DND-41 (cell line): ENCODE data around the gene BMERB1.

Experiments used
- ATAC-seq: fragments of 200-7000 bp; cut with Tn5 transposase; 3 replicates; pipeline ENCODE4 v1.9.1; 2021; ENCODE audit warnings: low read depth; ENCODE audit not compliant: insufficient read depth
- DNase-seq: peaks from one replicate; pipeline ENCODE4 v3.0.0-alpha.2; 2020
- H2AFZ ChIP-seq: 2 replicates; pipeline ENCODE4 v1.6.0; 2012; ENCODE audit warnings: low read depth, low read length
- H3K27ac ChIP-seq: 2 replicates; pipeline ENCODE4 v1.5.1; 2012; ENCODE audit warnings: low read length, inconsistent platforms
- H3K27me3 ChIP-seq: fragments of 200-600 bp; sonication (generic); 2 replicates; pipeline ENCODE4 v1.6.0; 2012; ENCODE audit warnings: low read length, mild to moderate bottlenecking, inconsistent platforms; ENCODE audit not compliant: insufficient read depth, poor library complexity
- H3K36me3 ChIP-seq: 2 replicates; pipeline ENCODE4 v1.5.1; 2012; ENCODE audit warnings: low read length, inconsistent platforms; ENCODE audit not compliant: insufficient read depth
- H3K4me1 ChIP-seq: 2 replicates; pipeline ENCODE4 v1.5.1; 2012; ENCODE audit warnings: mild to moderate bottlenecking, low read length; ENCODE audit not compliant: insufficient read depth
- H3K4me2 ChIP-seq: 2 replicates; pipeline ENCODE4 v1.6.0; 2012; ENCODE audit warnings: mild to moderate bottlenecking, moderate library complexity, low read length, inconsistent platforms; ENCODE audit not compliant: insufficient read depth
- H3K4me3 ChIP-seq, 2 experiments: fragments of 200-600 bp in 1 of 2; shearing (Covaris generic) in 1 of 2; 2 replicates each; pipeline ENCODE4 v1.5.1; 2012 to 2016; ENCODE audit warnings: inconsistent platforms in 2 of 2, low read length in 2 of 2, mild to moderate bottlenecking in 2 of 2, low read depth in 1 of 2, moderate library complexity in 1 of 2
- H3K79me2 ChIP-seq: 2 replicates; pipeline ENCODE4 v1.6.0; 2012; ENCODE audit warnings: low read length, inconsistent platforms; ENCODE audit not compliant: insufficient read depth
- H3K9ac ChIP-seq: 2 replicates; pipeline ENCODE4 v1.6.0; 2012; ENCODE audit warnings: low read depth, mild to moderate bottlenecking, inconsistent platforms, low read length, moderate library complexity
- H3K9me3 ChIP-seq: 2 replicates; pipeline ENCODE4 v1.5.1; 2012; ENCODE audit warnings: low read length, moderate library complexity, mild to moderate bottlenecking, inconsistent platforms; ENCODE audit not compliant: insufficient read depth, severe bottlenecking
- H4K20me1 ChIP-seq: 2 replicates; pipeline ENCODE4 v1.6.0; 2012; ENCODE audit warnings: low read length; ENCODE audit not compliant: insufficient read depth
- EZH2 ChIP-seq: IDR thresholded peaks from 3 replicates; pipeline ENCODE4 v1.6.1; 2012; ENCODE audit warnings: borderline replicate concordance, low read depth, mild to moderate bottlenecking, moderate library complexity, low read length, inconsistent platforms; ENCODE audit not compliant: severe bottlenecking
- TF ChIP-seq, protein P1 (sequence below): IDR thresholded peaks from 2 replicates; pipeline ENCODE4 v1.5.1; 2012; ENCODE audit warnings: borderline replicate concordance, low read length, moderate library complexity, mild to moderate bottlenecking; ENCODE audit not compliant: poor library complexity, severe bottlenecking; ENCODE audit errors: extremely low read depth

BMERB1 gene

DNA sequence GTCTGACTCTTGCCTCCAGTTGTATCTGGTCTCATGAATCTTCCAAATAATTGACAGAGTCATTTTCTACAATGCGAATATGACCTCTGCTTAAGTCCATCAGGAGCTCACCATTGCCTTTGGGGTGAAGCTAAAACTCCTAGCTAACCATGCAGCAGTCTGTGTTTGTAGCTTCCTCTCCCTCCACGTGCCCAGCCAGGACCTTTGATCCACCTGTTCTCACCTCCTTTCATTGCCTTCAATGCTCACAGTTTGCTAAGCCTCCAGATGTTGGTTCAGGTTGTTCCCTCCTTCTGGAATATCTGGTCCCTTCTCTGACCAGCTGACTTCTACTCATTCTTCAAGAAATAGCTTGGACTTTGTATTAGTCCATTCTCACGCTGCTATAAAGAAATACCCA lies 23.0 kb downstream of the BMERB1 start:
- no peak overlapping the region for H3K4me2 ChIP-seq
- ATAC-seq, result no peak
- no peaks in the 10 kb centered on the region for H3K9me3 ChIP-seq
- no peaks in the 10 kb centered on the region for H4K20me1 ChIP-seq
- DNase-seq, result no peak
- H3K36me3 ChIP-seq, result no peaks in the 10 kb centered on the region
- no peaks in the 10 kb centered on the region for H3K4me1 ChIP-seq
- no peak overlapping the region for H3K4me3 ChIP-seq
- no peak overlapping the region for H3K9ac ChIP-seq
- H3K27ac ChIP-seq, result no peak overlapping the region
- TF ChIP-seq EZH2, result no peak
- TF ChIP-seq, protein P1, sequence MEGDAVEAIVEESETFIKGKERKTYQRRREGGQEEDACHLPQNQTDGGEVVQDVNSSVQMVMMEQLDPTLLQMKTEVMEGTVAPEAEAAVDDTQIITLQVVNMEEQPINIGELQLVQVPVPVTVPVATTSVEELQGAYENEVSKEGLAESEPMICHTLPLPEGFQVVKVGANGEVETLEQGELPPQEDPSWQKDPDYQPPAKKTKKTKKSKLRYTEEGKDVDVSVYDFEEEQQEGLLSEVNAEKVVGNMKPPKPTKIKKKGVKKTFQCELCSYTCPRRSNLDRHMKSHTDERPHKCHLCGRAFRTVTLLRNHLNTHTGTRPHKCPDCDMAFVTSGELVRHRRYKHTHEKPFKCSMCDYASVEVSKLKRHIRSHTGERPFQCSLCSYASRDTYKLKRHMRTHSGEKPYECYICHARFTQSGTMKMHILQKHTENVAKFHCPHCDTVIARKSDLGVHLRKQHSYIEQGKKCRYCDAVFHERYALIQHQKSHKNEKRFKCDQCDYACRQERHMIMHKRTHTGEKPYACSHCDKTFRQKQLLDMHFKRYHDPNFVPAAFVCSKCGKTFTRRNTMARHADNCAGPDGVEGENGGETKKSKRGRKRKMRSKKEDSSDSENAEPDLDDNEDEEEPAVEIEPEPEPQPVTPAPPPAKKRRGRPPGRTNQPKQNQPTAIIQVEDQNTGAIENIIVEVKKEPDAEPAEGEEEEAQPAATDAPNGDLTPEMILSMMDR, result no peak
- no peak overlapping the region for H2AFZ ChIP-seq
- H3K27me3 ChIP-seq, result peaks cover 4% of the 10 kb centered on the region
- no peaks in the 10 kb centered on the region for H3K79me2 ChIP-seq

DNA sequence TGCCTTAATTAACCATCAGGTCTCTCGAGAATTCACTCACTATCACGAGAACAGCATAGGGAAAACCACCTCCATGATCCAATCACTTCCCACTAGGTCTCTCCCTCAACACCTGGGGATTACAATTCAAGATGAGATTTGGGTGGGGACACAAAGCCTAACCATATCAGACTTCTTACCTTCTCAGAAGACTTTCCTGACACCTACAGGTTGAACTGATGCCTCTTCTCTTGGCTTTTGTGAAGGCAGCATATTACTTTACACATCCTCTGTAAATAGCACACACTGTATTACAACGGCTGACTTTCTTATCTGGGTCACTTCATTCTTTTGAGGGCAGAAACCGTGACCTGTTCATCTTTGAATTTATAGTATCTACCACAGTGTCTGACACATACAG lies 23.6 kb downstream of the BMERB1 start:
- DNase-seq (no peak), ATAC-seq (no peak)
- Histone ChIP-seq H3K4me1 (no peaks in the 10 kb centered on the region), H3K9me3 (no peaks in the 10 kb centered on the region), H3K4me3 (no peak overlapping the region), H4K20me1 (no peaks in the 10 kb centered on the region), H3K27me3 (no peaks in the 10 kb centered on the region), H3K9ac (no peak overlapping the region), H3K4me2 (no peak overlapping the region), H3K36me3 (no peaks in the 10 kb centered on the region), H3K79me2 (no peaks in the 10 kb centered on the region), H3K27ac (no peak overlapping the region), H2AFZ (no peak overlapping the region)
- TF ChIP-seq, protein P1, result no peak
- TF ChIP-seq EZH2, result no peak

DNA sequence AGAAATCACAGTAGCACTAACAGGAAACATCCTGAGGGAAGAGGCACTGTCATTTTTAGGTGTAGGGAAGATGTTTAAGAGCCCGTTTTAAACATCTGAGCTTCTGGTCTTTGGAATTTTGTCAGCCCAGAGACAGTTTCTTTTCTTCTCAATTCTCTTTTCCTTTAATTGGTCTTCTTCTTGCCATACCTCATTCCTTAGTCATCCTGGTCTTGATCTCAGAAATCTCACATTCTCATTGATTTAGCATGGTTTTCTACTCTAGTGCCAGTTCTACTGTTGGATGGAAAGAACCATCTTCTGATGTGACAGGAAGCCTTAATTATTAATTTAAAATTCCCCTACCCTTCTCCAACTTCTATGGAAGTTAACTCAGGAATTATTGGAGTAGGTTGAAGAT lies 25.4 kb downstream of the BMERB1 start:
- ATAC-seq (no peak), DNase-seq (no peak)
- no peaks in the 10 kb centered on the region for H3K27me3 ChIP-seq
- TF ChIP-seq EZH2, result no peak
- TF ChIP-seq, protein P1, result no peak
- no peaks in the 10 kb centered on the region for H4K20me1 ChIP-seq
- no peaks in the 10 kb centered on the region for H3K9me3 ChIP-seq
- H2AFZ ChIP-seq, result no peak overlapping the region
- no peaks in the 10 kb centered on the region for H3K36me3 ChIP-seq
- no peaks in the 10 kb centered on the region for H3K79me2 ChIP-seq
- H3K4me3 ChIP-seq, result no peak overlapping the region
- no peak overlapping the region for H3K27ac ChIP-seq
- H3K4me1 ChIP-seq, result no peaks in the 10 kb centered on the region
- H3K4me2 ChIP-seq, result no peak overlapping the region
- no peak overlapping the region for H3K9ac ChIP-seq

DNA sequence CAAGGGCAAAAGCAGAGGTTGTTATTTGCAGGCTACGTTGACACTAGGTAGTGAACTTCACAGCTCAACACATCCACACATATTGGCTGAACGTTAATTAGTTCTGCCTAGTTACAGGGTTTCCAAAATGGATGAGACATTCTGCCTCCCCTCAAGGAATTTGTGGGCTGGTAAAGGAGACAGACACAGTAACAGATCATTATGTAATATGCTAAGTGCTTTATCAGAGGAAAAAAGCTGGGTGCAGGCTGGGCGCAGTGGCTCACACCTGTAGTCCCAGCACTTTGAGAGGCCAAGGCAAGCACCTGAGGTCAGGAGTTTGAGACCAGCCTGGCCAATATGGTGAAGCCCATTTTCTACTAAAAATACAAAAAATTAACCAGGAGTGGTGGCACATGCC lies 26.2 kb downstream of the BMERB1 start:
- Histone ChIP-seq H3K79me2 (no peaks in the 10 kb centered on the region), H3K4me1 (no peaks in the 10 kb centered on the region), H3K27me3 (no peaks in the 10 kb centered on the region), H4K20me1 (no peaks in the 10 kb centered on the region), H3K4me3 (no peak overlapping the region), H3K9me3 (no peaks in the 10 kb centered on the region), H3K36me3 (no peaks in the 10 kb centered on the region), H3K4me2 (no peak overlapping the region), H3K27ac (no peak overlapping the region), H3K9ac (no peak overlapping the region), H2AFZ (no peak overlapping the region)
- ATAC-seq (no peak), DNase-seq (no peak)
- TF ChIP-seq, protein P1, result no peak
- no peak for TF ChIP-seq EZH2
